SK-N-MC (cell line): ENCODE measurements around the gene OR10X1.

ENCODE experiments used
- DNase-seq: peaks from one replicate; pipeline ENCODE4 v3.0.0-alpha.2; 2011; ENCODE audit warnings: low read depth, low spot score
- H3K27ac ChIP-seq: fragments of 200-600 bp; sonication (generic); 2 replicates; pipeline ENCODE4 v1.5.1; 2016; ENCODE audit warnings: mixed run types
- H3K36me3 ChIP-seq: fragments of 200-600 bp; sonication (generic); 2 replicates; pipeline ENCODE4 v1.6.1; 2017; ENCODE audit warnings: antibody characterized with exemption, low read length, mixed read lengths; ENCODE audit not compliant: insufficient read depth
- H3K4me3 ChIP-seq: fragments of 200-600 bp; sonication (generic); 2 replicates; pipeline ENCODE4 v1.5.1; 2016
- H3K9ac ChIP-seq: fragments of 200-600 bp; sonication (generic); 2 replicates; pipeline ENCODE4 v1.8.0; 2017; ENCODE audit warnings: mixed run types, mixed read lengths; ENCODE audit not compliant: insufficient read length
- H3K9me3 ChIP-seq: fragments of 200-600 bp; sonication (generic); 2 replicates; pipeline ENCODE4 v1.6.1; 2017; ENCODE audit warnings: low read depth, mild to moderate bottlenecking, antibody characterized with exemption, low read length, moderate library complexity, mixed read lengths
- EZH2 ChIP-seq: fragments of 200-600 bp; sonication (generic); IDR thresholded peaks from one replicate; pipeline ENCODE4 v1.6.1; 2017; ENCODE audit warnings: antibody characterized with exemption
- FOXP2 ChIP-seq: optimal IDR thresholded peaks from 2 replicates; pipeline ENCODE3; 2011; ENCODE audit warnings: mild to moderate bottlenecking, moderate library complexity; ENCODE audit not compliant: insufficient read depth; ENCODE audit errors: extremely low read length, control extremely low read depth
- POLR2AphosphoS5 ChIP-seq: IDR thresholded peaks from 2 replicates; pipeline ENCODE4 v1.6.1; 2012; ENCODE audit warnings: mild to moderate bottlenecking, low read depth, low read length, borderline replicate concordance

OR10X1 gene, protein sequence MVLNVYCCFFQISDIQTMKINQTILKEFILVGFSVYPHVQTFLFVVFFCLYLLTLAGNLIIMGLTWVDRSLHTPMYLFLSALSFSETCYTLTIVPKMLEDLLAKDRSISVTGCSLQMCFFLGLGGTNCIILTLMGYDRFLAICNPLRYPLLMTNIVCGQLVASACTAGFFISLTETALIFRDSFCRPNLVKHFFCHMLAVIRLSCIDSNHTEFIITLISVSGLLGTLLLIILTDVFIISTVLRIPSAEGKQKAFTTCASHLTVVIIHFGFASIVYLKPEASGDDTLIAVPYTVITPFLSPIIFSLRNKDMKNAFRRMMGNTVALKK

GRCh38 chr1:158579733-158580132 lies at the start of gene OR10X1:
OR10X1 (minus strand) TSS chr1:158579899; CDS start chr1:158579899, 0 bp downstream.
- no peak for TF ChIP-seq EZH2
- no peak for TF ChIP-seq POLR2AphosphoS5
- TF ChIP-seq FOXP2, result no peak
- no peak for DNase-seq
- no peaks in the 10 kb centered on the region for H3K9me3 ChIP-seq
- no peak within 1 kb of the TSS for H3K27ac ChIP-seq
- no peak within 1 kb of the TSS for H3K9ac ChIP-seq
- no peak within 1 kb of the TSS for H3K4me3 ChIP-seq
- H3K36me3 ChIP-seq, result no peaks in the 10 kb centered on the region

DNA sequence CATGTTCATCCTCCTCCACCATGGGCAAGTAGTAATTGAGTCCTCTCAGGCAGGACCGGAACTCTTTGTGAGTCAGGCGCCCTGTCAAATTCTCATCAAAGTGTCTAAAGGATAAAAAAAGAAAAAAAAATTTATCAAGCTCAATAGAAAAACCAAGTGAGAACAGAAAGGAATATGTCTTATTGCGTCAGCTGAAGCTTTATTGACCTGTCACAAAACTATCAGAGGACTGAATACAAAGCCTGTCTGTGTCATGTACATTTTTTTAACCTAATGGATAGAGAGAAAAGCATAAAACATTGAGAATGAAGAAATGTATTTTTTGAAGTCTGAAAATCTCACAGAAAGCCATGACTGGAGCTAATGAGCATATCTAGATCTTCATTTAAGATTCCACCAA lies 34.1 kb upstream of the OR10X1 start:
- Histone ChIP-seq H3K4me3 (no peak overlapping the region), H3K27ac (no peak overlapping the region), H3K36me3 (no peaks in the 10 kb centered on the region), H3K9me3 (no peaks in the 10 kb centered on the region), H3K9ac (no peak overlapping the region)
- no peak for DNase-seq
- TF ChIP-seq POLR2AphosphoS5, result no peak
- no peak for TF ChIP-seq EZH2
- no peak for TF ChIP-seq FOXP2

GRCh38 chr1:158611916-158612315 lies 32.2 kb upstream of the OR10X1 start:
- H3K36me3 ChIP-seq, result no peaks in the 10 kb centered on the region
- TF ChIP-seq EZH2 (no peak), FOXP2 (no peak), POLR2AphosphoS5 (no peak)
- no peaks in the 10 kb centered on the region for H3K9me3 ChIP-seq

DNA sequence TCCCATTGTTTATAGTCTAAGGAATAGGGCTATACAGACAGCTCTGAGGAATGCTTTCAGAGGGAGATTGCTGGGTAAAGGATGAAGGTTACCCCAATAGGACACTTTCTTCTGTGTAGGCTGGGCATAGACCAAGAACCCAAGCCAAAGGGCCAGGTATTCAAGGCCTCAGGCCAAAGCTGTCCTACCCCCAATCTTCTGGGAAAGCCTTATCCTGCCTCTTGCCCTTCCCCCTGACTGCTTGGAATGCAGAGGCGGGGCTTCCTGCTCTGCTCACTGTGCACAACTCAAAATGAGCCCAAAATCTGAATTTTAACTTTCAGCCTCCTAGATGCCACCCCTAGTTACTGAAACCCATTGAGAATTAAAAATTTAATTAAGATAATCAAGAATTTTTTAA lies 27.6 kb upstream of the OR10X1 start:
- no peak for TF ChIP-seq EZH2
- TF ChIP-seq POLR2AphosphoS5, result no peak
- no peak for TF ChIP-seq FOXP2
- no peak for DNase-seq
- Histone ChIP-seq H3K4me3 (no peak overlapping the region), H3K9ac (no peak overlapping the region), H3K9me3 (no peaks in the 10 kb centered on the region), H3K27ac (no peak overlapping the region), H3K36me3 (no peaks in the 10 kb centered on the region)

More at GRCh38 chr1:158611916-158612315, 32.2 kb upstream of the OR10X1 start:
- Histone ChIP-seq H3K9ac (no peak overlapping the region), H3K27ac (no peak overlapping the region), H3K4me3 (no peak overlapping the region)
- DNase-seq, result no peak

GRCh38 chr1:158604968-158605367 lies 25.3 kb upstream of the OR10X1 start, which contains the start of gene OR10Z1:
OR10Z1 (plus strand) TSS chr1:158605268; CDS start chr1:158606439, 1,171 bp downstream.
- DNase-seq, result no peak
- H3K9me3 ChIP-seq, result no peaks in the 10 kb centered on the region
- TF ChIP-seq EZH2 (no peak), POLR2AphosphoS5 (no peak), FOXP2 (no peak)
- no peak within 1 kb of the TSS for H3K9ac ChIP-seq
- H3K36me3 ChIP-seq, result no peaks in the 10 kb centered on the region
- no peak within 1 kb of the TSS for H3K4me3 ChIP-seq
- H3K27ac ChIP-seq, result no peak within 1 kb of the TSS

- Histone ChIP-seq H3K27ac (no peak overlapping the region), H3K9ac (no peak overlapping the region), H3K9me3 (no peaks in the 10 kb centered on the region), H3K4me3 (no peak overlapping the region), H3K36me3 (no peaks in the 10 kb centered on the region)
- TF ChIP-seq FOXP2, result no peak
- TF ChIP-seq POLR2AphosphoS5, result no peak
- no peak for TF ChIP-seq EZH2
- no peak for DNase-seq
These were observed 21.0 kb upstream of the OR10X1 start for GRCh38 chr1:158600735-158601134.

GRCh38 chr1:158586942-158587341 lies 7.2 kb upstream of the OR10X1 start:
- DNase-seq, result no peak
- TF ChIP-seq FOXP2 (no peak), EZH2 (no peak), POLR2AphosphoS5 (no peak)
- no peak overlapping the region for H3K4me3 ChIP-seq
- no peaks in the 10 kb centered on the region for H3K36me3 ChIP-seq
- no peak overlapping the region for H3K27ac ChIP-seq
- no peaks in the 10 kb centered on the region for H3K9me3 ChIP-seq
- no peak overlapping the region for H3K9ac ChIP-seq

GRCh38 chr1:158583962-158584361 lies 4.3 kb upstream of the OR10X1 start:
- DNase-seq, result no peak
- Histone ChIP-seq H3K9me3 (no peaks in the 10 kb centered on the region), H3K36me3 (no peaks in the 10 kb centered on the region), H3K27ac (no peak overlapping the region), H3K9ac (no peak overlapping the region), H3K4me3 (no peak overlapping the region)
- no peak for TF ChIP-seq POLR2AphosphoS5
- no peak for TF ChIP-seq EZH2
- no peak for TF ChIP-seq FOXP2

DNA sequence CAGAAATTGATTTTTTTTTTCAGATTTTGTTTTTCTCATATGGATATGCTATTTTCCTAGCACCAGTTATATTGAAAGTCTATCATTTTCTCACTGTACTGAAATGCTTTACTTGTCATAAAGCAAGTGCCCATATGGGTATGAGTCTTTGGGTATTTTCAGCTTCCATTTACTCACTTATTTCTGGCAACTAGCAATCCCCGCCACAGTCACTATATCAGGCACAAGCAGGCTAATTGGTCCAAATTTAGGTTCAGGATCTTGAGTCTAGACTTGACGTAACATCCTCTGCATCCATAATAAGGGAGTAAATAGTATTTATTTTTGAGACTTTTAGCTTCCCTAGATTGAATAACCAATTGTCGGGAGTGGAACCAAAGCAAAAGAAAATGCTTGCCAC lies 2.1 kb downstream of the OR10X1 start:
- no peak for DNase-seq
- Histone ChIP-seq H3K36me3 (no peaks in the 10 kb centered on the region), H3K27ac (no peak overlapping the region), H3K9me3 (no peaks in the 10 kb centered on the region), H3K4me3 (no peak overlapping the region), H3K9ac (no peak overlapping the region)
- TF ChIP-seq FOXP2 (no peak), EZH2 (no peak), POLR2AphosphoS5 (no peak)
